Heart left ventricle (tissue), 16 donors: Measurements from ENCODE around the gene MILR1. TPM values are rescaled to one million over a fixed set of nuclear protein-coding genes. Genes with fewer than 3 reads are reported as not detected.

ENCODE experiments used
- ATAC-seq, 4 donors: fragments of 200-7000 bp; cut with Tn5 transposase; one replicate each; pipeline ENCODE4 v1.9.1; 2020 to 2022; ENCODE audit warnings: moderate library complexity in 4 of 4, mild to moderate bottlenecking in 3 of 4, moderate number of reproducible peaks in 1 of 4
- DNase-seq, 5 donors: peaks; one replicate each; pipeline ENCODE4 v3.0.0-alpha.2; 2020
- H3K27ac ChIP-seq, 12 donors: fragments of 200-600 bp; sonication (generic) in 4 of 12; one replicate each; pipeline versions ENCODE4 v1.5.0 to v1.8.0; 2016 to 2022; ENCODE audit warnings: mild to moderate bottlenecking in 2 of 12
- H3K27me3 ChIP-seq, 9 donors: fragments of 200-600 bp; sonication (generic) in 2 of 9; one replicate each; pipeline versions ENCODE4 v1.5.1 to v1.8.0; 2016 to 2022; ENCODE audit warnings: mild to moderate bottlenecking in 3 of 9
- H3K36me3 ChIP-seq, 9 donors: fragments of 200-600 bp; sonication (generic) in 2 of 9; one replicate each; pipeline versions ENCODE4 v1.5.0 to v1.8.0; 2018 to 2022; ENCODE audit warnings: mild to moderate bottlenecking in 2 of 9
- H3K4me1 ChIP-seq, 12 donors: fragments of 200-600 bp; sonication (generic) in 4 of 12; one replicate each; pipeline versions ENCODE4 v1.5.0 to v1.8.0; 2016 to 2022; ENCODE audit warnings: mild to moderate bottlenecking in 3 of 12
- H3K4me3 ChIP-seq, 12 donors: fragments of 200-600 bp; sonication (generic) in 4 of 12; one replicate each; pipeline versions ENCODE4 v1.5.0 to v1.8.0; 2017 to 2022; ENCODE audit warnings: mild to moderate bottlenecking in 9 of 12, moderate library complexity in 4 of 12
- H3K9me3 ChIP-seq, 12 donors: fragments of 200-600 bp; sonication (generic) in 4 of 12; one replicate each; pipeline versions ENCODE4 v1.5.0 to v1.8.0; 2016 to 2022; ENCODE audit warnings: mild to moderate bottlenecking in 1 of 12
- CTCF ChIP-seq, 12 donors: fragments of 200-600 bp; sonication (generic) in 4 of 12; IDR thresholded peaks; one replicate each; pipeline versions ENCODE4 v1.5.0 to v1.8.0; 2018 to 2022; ENCODE audit warnings: antibody characterized with exemption in 12 of 12, mild to moderate bottlenecking in 5 of 12
- POLR2A ChIP-seq, 2 donors: fragments of 450-650 bp; IDR thresholded peaks; one replicate each; pipeline ENCODE4 v1.6.1; 2017; ENCODE audit warnings: antibody characterized with exemption in 2 of 2, mild to moderate bottlenecking in 2 of 2, moderate library complexity in 2 of 2
- WGBS, 4 donors: extraction: QIAGEN DNeasy Blood & Tissue Kit in 2 of 4; methylation state at CpG; one replicate each; pipeline versions ENCODE4 v1.1.5 to v1.1.7; 2013 to 2018; 5-methylcytosine and 5-hydroxymethylcytosine counted together
- intact Hi-C, 10 donors: fragments of 100-400 bp; cut with DNase I; formaldehyde crosslinking; loops; one replicate each; pipeline versions ENCODE4 v1.11.1 to v1.14.2; 2022
- polyA plus RNA-seq, 2 donors: library from polyadenylated mRNA; stranded (reverse); fragments of 200-250 nt; gene quantifications; one replicate each; pipeline ENCODE4 v1.2.3, GENCODE V29; 2013
- total RNA-seq, 9 donors: library from RNA; depleted of rRNA in 2 of 9; stranded (reverse); fragments of >200 nt in 2 of 9; fragmentation: NEBNext Ultra II Directional in 3 of 9; extraction: Animal tissue kit (Norgen Biotek cat#: 25700) in 3 of 9; gene quantifications; one replicate each; pipeline versions ENCODE4 v1.1.0 to v1.2.4, GENCODE V29; 2016 to 2023
- donor health status: ischemic (EF 13 %, LVEDD 7.1; RV severe dilation, severe dysfunction).
- donor health status: healthy with polysubstance abuse.
- donor health status: DM: no; HTN: yes; CAD: no.
- donor health status: DM: no; HTN: no; CAD: no.
- donor health status: ischemic (EF 25% LVEDD 6.9; RV normal size, moderate dysfunction).
- donor health status: ischemic (EF 25% LVEDD 5.7; RV mildly dilated, moderate dysfunction).
- donor health status: healthy.
- donor health status: DM: yes; HTN: yes; CAD: no.
- donor health status: ischemic (EF 35%, LVEDD 5.7; RV mildly dilated, moderate dysfunction).
- donor health status: nonischemic (EF 11% LVEDD 7.7; RV severe dilation, severe dysfunction).
- donor health status: DM: yes; HTN: yes; CAD: no.
- donor health status: PGD.
- donor health status: ischemic (EF 29% LVEDD 5.4; RV normal size, mild dysfunction).
- donor health status: nonischemic (EF 23%, LVEDD 6.1; RV moderate dilation, normal function).

MILR1 gene
- total and polyA plus RNA-seq, 11 donors, result 0.95 to 23.0 (median 2.1) TPM

- Histone ChIP-seq H3K4me3 (no peak overlapping the region), H3K27me3 (no peaks in the 10 kb centered on the region), H3K36me3 (peaks cover 0 to 60% (median 0%) of the 10 kb centered on the region in 9 donors), H3K9me3 (no peaks in the 10 kb centered on the region), H3K4me1 (no peaks in the 10 kb centered on the region), H3K27ac (no peak overlapping the region)
- intact Hi-C loops, result loop anchor here in 1 of 10 donors (5.0 kb wide), 1 partner anchor 38 kb away; no protein-coding TSS in a partner anchor
- WGBS, 4 donors, result 75 to 88% (median 82%) methylated on average over 4 of the region's 4 CpGs
- DNase-seq (no peak), ATAC-seq (no peak)
- TF ChIP-seq CTCF (IDR thresholded peaks at IDR 0.05) (no peak), POLR2A (IDR thresholded peaks at IDR 0.05) (no peak)
These were observed 21.7 kb downstream of the MILR1 start for GRCh38 chr17:64470625-64471024.

- TF ChIP-seq POLR2A (IDR thresholded peaks at IDR 0.05), result no peak
- no peak for TF ChIP-seq CTCF (IDR thresholded peaks at IDR 0.05)
- Histone ChIP-seq H3K4me3 (no peak overlapping the region), H3K27ac (no peak overlapping the region), H3K4me1 (no peaks in the 10 kb centered on the region), H3K36me3 (peaks cover 0 to 59% (median 0%) of the 10 kb centered on the region in 9 donors), H3K27me3 (no peaks in the 10 kb centered on the region), H3K9me3 (no peaks in the 10 kb centered on the region)
- DNase-seq, result no peak
- intact Hi-C loops, result loop anchor here in 1 of 10 donors (5.0 kb wide), 1 partner anchor 39 kb away; no protein-coding TSS in a partner anchor
- 85 to 94% (median 93%) methylated on average over 3 of the region's 3 CpGs for WGBS, 4 donors
- no peak for ATAC-seq
These were observed 22.5 kb downstream of the MILR1 start for GRCh38 chr17:64471440-64471839.

GRCh38 chr17:64472564-64472963 is 23.6 kb downstream of the MILR1 start:
- Histone ChIP-seq H3K4me1 (no peaks in the 10 kb centered on the region), H3K27me3 (no peaks in the 10 kb centered on the region), H3K9me3 (no peaks in the 10 kb centered on the region), H3K36me3 (peaks cover 0 to 58% (median 4%) of the 10 kb centered on the region in 9 donors), H3K4me3 (no peak overlapping the region), H3K27ac (no peak overlapping the region)
- intact Hi-C loops, result loop anchor here in 1 of 10 donors (5.0 kb wide), 1 partner anchor 40 kb away; no protein-coding TSS in a partner anchor
- DNase-seq (no peak), ATAC-seq (no peak)
- no peak for TF ChIP-seq CTCF (IDR thresholded peaks at IDR 0.05)
- TF ChIP-seq POLR2A (IDR thresholded peaks at IDR 0.05), result no peak
- WGBS, 4 donors, result 92 to 96% (median 95%) methylated on average over 2 of the region's 2 CpGs

- Histone ChIP-seq H3K4me3 (no peak overlapping the region), H3K9me3 (no peaks in the 10 kb centered on the region), H3K27ac (no peak overlapping the region), H3K36me3 (peaks cover 0 to 68% (median 54%) of the 10 kb centered on the region in 9 donors), H3K27me3 (no peaks in the 10 kb centered on the region), H3K4me1 (no peaks in the 10 kb centered on the region)
- TF ChIP-seq POLR2A (IDR thresholded peaks at IDR 0.05) (no peak), CTCF (IDR thresholded peaks at IDR 0.05) (no peak)
- DNase-seq (no peak), ATAC-seq (no peak)
- WGBS, 4 donors, result 31 to 58% (median 45%) methylated on average over 1 of the region's 1 CpG
- intact Hi-C loops, result loop anchor here in 1 of 10 donors (5.0 kb wide), 1 partner anchor 51 kb away; no protein-coding TSS in a partner anchor
These were observed 28.9 kb downstream of the MILR1 start for GRCh38 chr17:64477849-64478248.
